ENCODE measurements around the gene E2F6. TPM values are rescaled to one million over a fixed set of nuclear protein-coding genes. Genes with fewer than 3 reads are reported as not detected.

E2F6 gene
- total and polyA plus RNA-seq, 2 of the 13 experiments (the other 11 are each of a cell fraction or from before 2014, with no cell fraction given): 27.3 to 36.0 TPM

DNA sequence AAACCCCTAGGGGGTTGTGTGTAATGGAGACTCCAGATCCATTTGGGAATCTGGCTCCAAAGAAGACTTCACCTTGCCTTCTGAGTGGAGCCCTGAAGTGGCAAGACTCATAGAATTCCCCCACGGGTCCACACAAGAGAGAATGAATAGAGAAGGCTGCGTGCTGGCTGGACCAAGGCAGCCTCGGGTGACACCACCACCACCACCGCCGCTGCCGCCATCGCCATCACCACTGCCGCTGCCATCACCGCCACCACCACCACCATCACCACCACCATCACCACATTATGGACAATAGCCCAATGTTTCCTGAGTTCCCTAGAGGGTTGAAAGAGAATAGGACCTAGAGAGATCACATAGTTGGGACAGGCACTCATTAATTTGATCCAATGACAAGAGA is 63.5 kb downstream of the E2F6 start (continued):
- TF ChIP-seq ZNF138 (CRISPR knock-in tag; IDR thresholded peaks at IDR 0.05; ENCODE audit: low read depth) (no peak), SMYD3 (CRISPR knock-in tag; IDR thresholded peaks at IDR 0.05) (no peak), ZNF83 (CRISPR knock-in tag; IDR thresholded peaks at IDR 0.05; ENCODE audit: borderline replicate concordance) (no peak), CTCF (CRISPR knock-in tag; IDR thresholded peaks at IDR 0.05) (no peak), CENPBD1 (CRISPR knock-in tag; IDR thresholded peaks at IDR 0.05; ENCODE audit: borderline replicate concordance, low read depth) (no peak), RAD21 (CRISPR knock-in tag; IDR thresholded peaks at IDR 0.05) (no peak)

DNA sequence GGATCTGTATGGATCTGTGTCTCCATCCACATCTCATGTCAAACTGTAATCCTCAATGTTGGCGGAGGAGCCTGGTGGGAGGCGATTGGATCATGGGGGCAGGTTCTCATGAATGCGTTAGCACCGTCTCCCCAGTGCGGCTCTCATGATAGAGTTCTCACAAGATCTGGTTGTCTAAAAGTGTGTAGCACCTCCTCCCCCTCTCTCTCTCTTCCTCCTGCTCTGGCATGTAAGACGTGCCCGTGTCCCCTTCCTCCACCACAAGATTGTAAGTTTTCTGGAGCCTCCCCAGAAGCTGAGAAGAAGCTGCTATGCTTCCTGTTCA is 66.6 kb downstream of the E2F6 start:
- no peak for DNase-seq (ENCODE audit: low spot score)
- no peak overlapping the region for H2AFZ ChIP-seq (ENCODE audit: low read length)
- H4K20me1 ChIP-seq (ENCODE audit: insufficient read depth, low read length): no peaks in the 10 kb centered on the region
- peaks cover 3 to 4% of the 10 kb centered on the region in 2 experiments; a peak in 2 of 5 replicates for H3K27me3 ChIP-seq (ENCODE audit: control insufficient read depth in 1 of 2, insufficient read depth in 2 of 2, low read length in 2 of 2)
- in situ Hi-C loops (cut with HindIII; ENCODE audit: extremely low pct_ligation_motif_present, low pct_unique_long_range_greater_than_20kb): no loop called here
- no peak for FAIRE-seq
- no peaks in the 10 kb centered on the region for H3K9me3 ChIP-seq (ENCODE audit: low read length)
- no peak overlapping the region for H3K9ac ChIP-seq (ENCODE audit: insufficient read depth, low read depth, low read length)
- ATAC-seq: no peak
- TF ChIP-seq SNAI1 (CRISPR knock-in tag; IDR thresholded peaks at IDR 0.05; ENCODE audit: borderline replicate concordance) (no peak), NR2C2 (CRISPR knock-in tag; IDR thresholded peaks at IDR 0.05; ENCODE audit: borderline replicate concordance) (no peak)
- CTCF ChIA-PET (ENCODE audit: low intra/inter-chr PET ratio, low total read pairs): no interaction called here
- H3K36me3 ChIP-seq (replicated peaks in 1 of 2; ENCODE audit: control insufficient read depth in 1 of 2, insufficient read depth in 2 of 2, low read length in 2 of 2): no peaks in the 10 kb centered on the region
- H3K4me3 ChIP-seq (replicated peaks in 1 of 3; ENCODE audit: insufficient read depth in 1 of 3, low read depth in 2 of 3, low read length in 3 of 3): no peak overlapping the region
- no TSS peak for BruUV-seq (replicated peaks)
- POLR2A ChIA-PET: interaction anchor here (1.0 to 2.2 kb wide), 3 partner anchors 8 to 25 kb away, joined by 4 to 6 read pairs (median 4); no protein-coding TSS in a partner anchor
- no peak overlapping the region for H3K27ac ChIP-seq (ENCODE audit: extremely low read length, insufficient read depth, low read length)
- 75% methylated on average over 7 of the region's 7 CpGs for WGBS (ENCODE audit: low lambda C conversion rate)
- H3K4me2 ChIP-seq (ENCODE audit: low read depth, low read length): no peak overlapping the region
- no peaks in the 10 kb centered on the region for H3K79me2 ChIP-seq (ENCODE audit: insufficient read depth, low read length)
- intact Hi-C loops (cut with micrococcal nuclease; ENCODE audit: unreplicated experiment): no loop called here
- peaks cover 48% of the 10 kb centered on the region for H3K4me1 ChIP-seq (ENCODE audit: insufficient read depth, low read length)

Measured in HepG2 (cell line).